Brain pericyte (primary cell): Measurements from ENCODE around the gene HTR4.

ENCODE experiments used
- DNase-seq: peaks from one replicate; pipeline ENCODE4 v3.0.0-alpha.2; 2012; ENCODE audit warnings: low read depth, low spot score

The HTR4 gene

GRCh38 chr5:148433826-148434225, 220.5 kb downstream of the HTR4 start:
- no peak for DNase-seq
